Peyer's patch (tissue), 4 donors: ENCODE results near the gene PIN1.

Experiments
- POLR2A ChIP-seq, 2 donors: fragments of 450-650 bp; IDR thresholded peaks; one replicate each; pipeline ENCODE4 v1.5.1; 2017; ENCODE audit warnings: antibody characterized with exemption in 2 of 2, mild to moderate bottlenecking in 2 of 2, moderate library complexity in 2 of 2
- TF ChIP-seq, protein P1 (sequence below), 6 experiments: fragments of 450-650 bp in 4 of 6; fragments of 200-600 bp in 2 of 6; sonication (generic) in 1 of 6; IDR thresholded peaks; one replicate each; pipeline ENCODE4 v1.5.1; 2017 to 2019; ENCODE audit warnings: antibody characterized with exemption in 6 of 6, mild to moderate bottlenecking in 3 of 6, moderate library complexity in 1 of 6

GRCh38 chr19:9871626-9872338 lies 36.7 kb downstream of the PIN1 start:
- TF ChIP-seq, protein P1, sequence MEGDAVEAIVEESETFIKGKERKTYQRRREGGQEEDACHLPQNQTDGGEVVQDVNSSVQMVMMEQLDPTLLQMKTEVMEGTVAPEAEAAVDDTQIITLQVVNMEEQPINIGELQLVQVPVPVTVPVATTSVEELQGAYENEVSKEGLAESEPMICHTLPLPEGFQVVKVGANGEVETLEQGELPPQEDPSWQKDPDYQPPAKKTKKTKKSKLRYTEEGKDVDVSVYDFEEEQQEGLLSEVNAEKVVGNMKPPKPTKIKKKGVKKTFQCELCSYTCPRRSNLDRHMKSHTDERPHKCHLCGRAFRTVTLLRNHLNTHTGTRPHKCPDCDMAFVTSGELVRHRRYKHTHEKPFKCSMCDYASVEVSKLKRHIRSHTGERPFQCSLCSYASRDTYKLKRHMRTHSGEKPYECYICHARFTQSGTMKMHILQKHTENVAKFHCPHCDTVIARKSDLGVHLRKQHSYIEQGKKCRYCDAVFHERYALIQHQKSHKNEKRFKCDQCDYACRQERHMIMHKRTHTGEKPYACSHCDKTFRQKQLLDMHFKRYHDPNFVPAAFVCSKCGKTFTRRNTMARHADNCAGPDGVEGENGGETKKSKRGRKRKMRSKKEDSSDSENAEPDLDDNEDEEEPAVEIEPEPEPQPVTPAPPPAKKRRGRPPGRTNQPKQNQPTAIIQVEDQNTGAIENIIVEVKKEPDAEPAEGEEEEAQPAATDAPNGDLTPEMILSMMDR (IDR thresholded peaks at IDR 0.05): no peak
- TF ChIP-seq POLR2A (IDR thresholded peaks at IDR 0.05): no peak
